Activated CD4-positive, alpha-beta T cell treated with anti-CD3 and anti-CD28 coated beads, Interleukin-2, amount 50 U/mL, for 1 hour (primary cell): Measurements from ENCODE around the gene PLCG2.
A peak's percentile ranks its signal among the peaks of the same experiment; 100 is the strongest.
"Not testable (repeated sequence)": the region's sequence is repeated elsewhere in the genome, so short reads cannot be mapped to it uniquely, and the experiment has no call there.

Experiments used
- DNase-seq: peaks from one replicate; pipeline ENCODE4 v3.0.0-alpha.2; 2020

PLCG2 gene

GRCh38 chr16:81778861-81779535, at the start of gene PLCG2:
Gene PLCG2 (plus strand): TSS chr16:81779291. CDS start chr16:81785990, 6,699 bp downstream.
- peak; percentile 52 for DNase-seq

GRCh38 chr16:81729451-81729850, 49.6 kb upstream of the PLCG2 start:
- no peak for DNase-seq

GRCh38 chr16:81730090-81731051, 48.7 kb upstream of the PLCG2 start:
- DNase-seq, result peak; percentile 55

GRCh38 chr16:81731649-81732048, 47.4 kb upstream of the PLCG2 start:
- no peak for DNase-seq

- DNase-seq, result no peak
Measured at GRCh38 chr16:81732699-81733098, 46.4 kb upstream of the PLCG2 start.

GRCh38 chr16:81733295-81733694, 45.8 kb upstream of the PLCG2 start:
- DNase-seq, result no peak

- DNase-seq, result no peak
Measured at GRCh38 chr16:81734632-81735434, 44.3 kb upstream of the PLCG2 start.

GRCh38 chr16:81737885-81738536, 41.1 kb upstream of the PLCG2 start:
- DNase-seq, result peak; percentile 87

- DNase-seq, result no peak
Measured at GRCh38 chr16:81738783-81739496, 40.2 kb upstream of the PLCG2 start.

- no peak for DNase-seq
Measured at GRCh38 chr16:81739503-81739902, 39.6 kb upstream of the PLCG2 start.

- no peak for DNase-seq
Measured at GRCh38 chr16:81740169-81740568, 38.9 kb upstream of the PLCG2 start.

- DNase-seq, result not testable (repeated sequence)
Measured at GRCh38 chr16:81741430-81741770, 37.7 kb upstream of the PLCG2 start.

GRCh38 chr16:81744385-81744784, 34.7 kb upstream of the PLCG2 start:
- DNase-seq, result no peak

GRCh38 chr16:81744911-81745310, 34.2 kb upstream of the PLCG2 start:
- no peak for DNase-seq

GRCh38 chr16:81745704-81746558, 33.2 kb upstream of the PLCG2 start:
- peak; percentile 68 for DNase-seq

GRCh38 chr16:81746566-81746965, 32.5 kb upstream of the PLCG2 start:
- DNase-seq, result no peak

GRCh38 chr16:81748476-81749198, 30.5 kb upstream of the PLCG2 start:
- DNase-seq, result no peak

GRCh38 chr16:81752225-81752875, 26.7 kb upstream of the PLCG2 start:
- no peak for DNase-seq

- no peak for DNase-seq
Measured at GRCh38 chr16:81752876-81753227, 26.2 kb upstream of the PLCG2 start.

- DNase-seq, result no peak
Measured at GRCh38 chr16:81754858-81755257, 24.2 kb upstream of the PLCG2 start.
